IMR-90 (cell line): ENCODE results near the gene MAG. TPM values are rescaled to one million over a fixed set of nuclear protein-coding genes. Genes with fewer than 3 reads are reported as not detected.

Experiments used
- ATAC-seq: fragments of 200-7000 bp; cut with Tn5 transposase; 2 replicates; pipeline ENCODE4 v1.9.1; 2020; ENCODE audit warnings: low read depth, mild to moderate bottlenecking, moderate library complexity
- BruUV-seq: library from RNA; stranded (reverse); fragments of 400-500 nt; replicated peaks from 2 replicates; lab custom pipeline; 2021; lab: Mats Ljungman, UMichigan
- CTCF ChIA-PET: fragments of 300-600 bp; formaldehyde crosslinking; extraction: SDS; loops from one replicate; lab custom pipeline; 2021; ENCODE audit warnings: antibody characterized with exemption; lab: Yijun Ruan, JAX
- POLR2A ChIA-PET: fragments of 300-600 bp; sonication (Branson Sonifier 250); formaldehyde crosslinking; loops from one replicate; lab custom pipeline; 2022; ENCODE audit warnings: antibody characterized with exemption; ENCODE audit not compliant: unreplicated experiment; lab: Charles Lee
- DNase-seq: peaks from one replicate; pipeline ENCODE4 v3.0.0; 2013
- H2AFZ ChIP-seq: replicated peaks from 2 replicates; pipeline ENCODE3; 2013; ENCODE audit warnings: low read length, mild to moderate bottlenecking; ENCODE audit not compliant: poor library complexity
- H2AK5ac ChIP-seq: 2 replicates; pipeline ENCODE4 v1.6.1; 2013; ENCODE audit warnings: low read depth, low read length, inconsistent platforms
- H2AK9ac ChIP-seq: replicated peaks from 2 replicates; pipeline ENCODE3; 2013; ENCODE audit warnings: mild to moderate bottlenecking, low read depth, low read length, moderate library complexity; ENCODE audit not compliant: poor library complexity
- H2BK120ac ChIP-seq: 2 replicates; pipeline ENCODE4 v1.6.1; 2013; ENCODE audit warnings: low read depth, low read length, inconsistent platforms
- H2BK15ac ChIP-seq: 3 replicates; pipeline ENCODE4 v1.6.1; 2013; ENCODE audit warnings: low read depth, low read length, inconsistent platforms
- H2BK20ac ChIP-seq: 2 replicates; pipeline ENCODE4 v1.6.1; 2013; ENCODE audit warnings: low read depth, mild to moderate bottlenecking, inconsistent platforms, low read length, moderate library complexity
- H2BK5ac ChIP-seq: 2 replicates; pipeline ENCODE4 v1.6.1; 2013; ENCODE audit warnings: mild to moderate bottlenecking, low read depth, low read length, inconsistent platforms; ENCODE audit not compliant: poor library complexity, severe bottlenecking
- H3K14ac ChIP-seq: replicated peaks from 2 replicates; pipeline ENCODE4 v1.6.1; 2013; ENCODE audit warnings: low read depth, low read length, inconsistent platforms
- H3K18ac ChIP-seq: 2 replicates; pipeline ENCODE4 v1.6.1; 2013; ENCODE audit warnings: low read depth, low read length, control low read depth
- H3K23ac ChIP-seq: 2 replicates; pipeline ENCODE4 v1.6.1; 2013; ENCODE audit warnings: low read depth, low read length, inconsistent platforms
- H3K27ac ChIP-seq: 2 replicates; pipeline ENCODE4 v1.5.1; 2013; ENCODE audit warnings: mild to moderate bottlenecking, control low read depth, low read length; ENCODE audit not compliant: insufficient read depth
- H3K27me3 ChIP-seq: 2 replicates; pipeline ENCODE4 v1.6.1; 2013; ENCODE audit warnings: low read length; ENCODE audit not compliant: control insufficient read depth, insufficient read depth
- H3K36me3 ChIP-seq: 2 replicates; pipeline ENCODE4 v1.6.1; 2013; ENCODE audit warnings: low read length, mixed read lengths; ENCODE audit not compliant: control insufficient read depth, insufficient read depth
- H3K4ac ChIP-seq: 2 replicates; pipeline ENCODE4 v1.6.1; 2013; ENCODE audit warnings: low read depth, low read length, inconsistent platforms
- H3K4me1 ChIP-seq: 2 replicates; pipeline ENCODE4 v1.6.1; 2013; ENCODE audit warnings: low read length, mixed read lengths; ENCODE audit not compliant: control insufficient read depth, insufficient read depth
- H3K4me2 ChIP-seq: 2 replicates; pipeline ENCODE4 v1.6.1; 2013; ENCODE audit warnings: low read depth, mild to moderate bottlenecking, control low read depth, low read length, moderate library complexity
- H3K4me3 ChIP-seq: 2 replicates; pipeline ENCODE4 v1.5.1; 2013; ENCODE audit warnings: low read depth, mild to moderate bottlenecking, control low read depth, low read length, moderate library complexity; ENCODE audit not compliant: insufficient read depth
- H3K56ac ChIP-seq: 2 replicates; pipeline ENCODE4 v1.6.1; 2013; ENCODE audit warnings: low read length, inconsistent platforms; ENCODE audit not compliant: insufficient read depth; ENCODE audit errors: extremely low read depth
- H3K79me1 ChIP-seq, 2 experiments: 2 replicates each; pipeline ENCODE4 v1.6.1; 2013; ENCODE audit warnings: low read length in 2 of 2, inconsistent platforms in 1 of 2, low read depth in 1 of 2
- H3K9ac ChIP-seq: 2 replicates; pipeline ENCODE4 v1.6.1; 2013; ENCODE audit warnings: low read depth, low read length, control low read depth
- H3K9me1 ChIP-seq: 2 replicates; pipeline ENCODE4 v1.6.1; 2013; ENCODE audit warnings: low read length, inconsistent platforms; ENCODE audit not compliant: insufficient read depth
- H3K9me3 ChIP-seq: 2 replicates; pipeline ENCODE4 v1.6.1; 2013; ENCODE audit warnings: low read length; ENCODE audit not compliant: control insufficient read depth, insufficient read depth
- H4K20me1 ChIP-seq: 2 replicates; pipeline ENCODE4 v1.6.1; 2013; ENCODE audit warnings: low read length, inconsistent platforms; ENCODE audit not compliant: insufficient read depth
- H4K5ac ChIP-seq: 2 replicates; pipeline ENCODE4 v1.6.1; 2013; ENCODE audit warnings: mild to moderate bottlenecking, low read depth, low read length, control low read depth
- H4K8ac ChIP-seq, 2 experiments: 2 replicates each; pipeline ENCODE4 v1.6.1; 2013; ENCODE audit warnings: low read depth in 2 of 2, low read length in 2 of 2, control low read depth in 1 of 2, inconsistent platforms in 1 of 2
- H4K91ac ChIP-seq: 2 replicates; pipeline ENCODE4 v1.6.1; 2013; ENCODE audit warnings: low read depth, low read length, inconsistent platforms; ENCODE audit not compliant: insufficient read depth
- BHLHE40 ChIP-seq: fragments of 150-350 bp; IDR thresholded peaks from 2 replicates; pipeline ENCODE4 v1.6.1; 2016; ENCODE audit warnings: mild to moderate bottlenecking, low read depth, low read length
- CEBPB ChIP-seq: IDR thresholded peaks from 2 replicates; pipeline ENCODE4 v1.6.1; 2012; ENCODE audit warnings: low read depth, low read length, improper control_type of control experiment
- CHD1 ChIP-seq: IDR thresholded peaks from 2 replicates; pipeline ENCODE4 v1.6.1; 2012; ENCODE audit warnings: low read depth, low read length, improper control_type of control experiment
- CTCF ChIP-seq: conservative IDR thresholded peaks from 2 replicates; pipeline ENCODE4 v1.5.1; 2012; ENCODE audit warnings: mild to moderate bottlenecking, low read depth, low read length, improper control_type of control experiment
- FOS ChIP-seq: fragments of 150-350 bp; IDR thresholded peaks from 2 replicates; pipeline ENCODE4 v1.6.1; 2016; ENCODE audit warnings: low read depth, low read length
- MAFK ChIP-seq: IDR thresholded peaks from 2 replicates; pipeline ENCODE4 v1.6.1; 2012; ENCODE audit warnings: low read depth, low read length, improper control_type of control experiment
- MAZ ChIP-seq: IDR thresholded peaks from 2 replicates; pipeline ENCODE4 v1.6.1; 2012; ENCODE audit warnings: low read depth, mild to moderate bottlenecking, low read length, improper control_type of control experiment, moderate library complexity, borderline replicate concordance
- MXI1 ChIP-seq: IDR thresholded peaks from 2 replicates; pipeline ENCODE4 v1.6.1; 2012; ENCODE audit warnings: low read depth, mild to moderate bottlenecking, low read length, moderate library complexity, borderline replicate concordance
- NFE2L2 ChIP-seq: fragments of 150-350 bp; IDR thresholded peaks from 2 replicates; pipeline ENCODE4 v1.6.1; 2016; ENCODE audit warnings: low read depth, mild to moderate bottlenecking, low read length
- POLR2A ChIP-seq: IDR thresholded peaks from 2 replicates; pipeline ENCODE4 v1.6.1; 2012; ENCODE audit warnings: mild to moderate bottlenecking, low read depth, low read length
- RAD21 ChIP-seq: IDR thresholded peaks from 2 replicates; pipeline ENCODE4 v1.6.1; 2012; ENCODE audit warnings: low read length, improper control_type of control experiment
- RCOR1 ChIP-seq: IDR thresholded peaks from 2 replicates; pipeline ENCODE4 v1.6.1; 2012; ENCODE audit warnings: mild to moderate bottlenecking, low read length, improper control_type of control experiment; ENCODE audit not compliant: insufficient replicate concordance
- RFX5 ChIP-seq: IDR thresholded peaks from 2 replicates; pipeline ENCODE4 v1.8.0; 2012; ENCODE audit warnings: low read depth, mild to moderate bottlenecking, low read length, moderate library complexity
- SMC3 ChIP-seq: fragments of 150-350 bp; IDR thresholded peaks from 2 replicates; pipeline ENCODE4 v1.6.1; 2016; ENCODE audit warnings: low read depth, mild to moderate bottlenecking, antibody characterized with exemption, low read length, moderate library complexity
- USF2 ChIP-seq: fragments of 150-350 bp; IDR thresholded peaks from 2 replicates; pipeline ENCODE4 v1.6.1; 2017; ENCODE audit warnings: mild to moderate bottlenecking, antibody characterized with exemption, low read length, low read depth
- WGBS, 2 experiments: methylation state at CpG; one replicate each; pipeline versions ENCODE4 v1.1.5 to v1.1.7; 2013; ENCODE audit warnings: missing lambda C conversion rate in 2 of 2; ENCODE audit not compliant: insufficient read length in 1 of 2; ENCODE audit errors: extremely low coverage in 2 of 2; 5-methylcytosine and 5-hydroxymethylcytosine counted together
- dilution Hi-C: fragments of 300-500 bp; cut with HindIII; formaldehyde crosslinking; loops from one replicate; pipeline ENCODE4 v1.14.3; 2018; ENCODE audit warnings: low sequenced_read_pairs; ENCODE audit not compliant: unreplicated experiment
- in situ Hi-C: fragments of 300-500 bp; cut with MboI; formaldehyde crosslinking; loops from 3 replicates; pipeline ENCODE4 v1.14.3; 2019; ENCODE audit warnings: low sequenced_read_pairs, inconsistent platforms, mixed read lengths
- intact Hi-C: fragments of 100-400 bp; cut with micrococcal nuclease; formaldehyde crosslinking; loops from 2 replicates; pipeline ENCODE4 v1.10.0; 2022
- polyA plus RNA-seq, 3 experiments: library from polyadenylated mRNA; depleted of rRNA; stranded (reverse); fragments of >200 nt; gene quantifications; 2 replicates each; pipeline ENCODE4 v1.2.3, GENCODE V29; 2012; ENCODE audit warnings: low replicate concordance in 1 of 3
- total RNA-seq: library from RNA; depleted of rRNA; stranded (reverse); fragments of >200 nt; gene quantifications from 2 replicates; pipeline ENCODE4 v1.2.3, GENCODE V29; 2012
- TF ChIP-seq, protein P1 (sequence below): fragments of 150-350 bp; IDR thresholded peaks from 2 replicates; pipeline ENCODE4 v1.6.1; 2016; ENCODE audit warnings: low read depth, mild to moderate bottlenecking, low read length, moderate library complexity, borderline replicate concordance

The MAG gene
- total and polyA plus RNA-seq, 2 of the 4 experiments (the other 2 are of a cell fraction), result not detected

GRCh38 chr19:35332817-35333216 is 40.9 kb downstream of the MAG start:
- intact Hi-C loops (no loop called here), dilution Hi-C loops (no loop called here)

More at GRCh38 chr19:35332817-35333216, 40.9 kb downstream of the MAG start:
- no peak for ATAC-seq
- Histone ChIP-seq H2AK5ac (no peak overlapping the region), H2BK15ac (no peak overlapping the region), H3K36me3 (no peaks in the 10 kb centered on the region), H3K4me1 (no peaks in the 10 kb centered on the region), H4K20me1 (no peaks in the 10 kb centered on the region), H3K18ac (no peak overlapping the region), H2BK20ac (no peak overlapping the region), H4K5ac (no peak overlapping the region), H3K9ac (no peak overlapping the region), H3K79me1 (no peaks in the 10 kb centered on the region), H3K14ac (no peak overlapping the region), H3K9me3 (no peaks in the 10 kb centered on the region), H4K91ac (no peak overlapping the region), H3K4ac (no peak overlapping the region), H2AK9ac (no peak overlapping the region), H4K8ac (no peak overlapping the region), H3K27me3 (peaks cover 8% of the 10 kb centered on the region; the same call in 1 of the 2 replicates), H2BK120ac (no peak overlapping the region), H3K4me3 (no peak overlapping the region), H2AFZ (no peak overlapping the region), H2BK5ac (no peak overlapping the region), H3K27ac (no peak overlapping the region), H3K4me2 (no peak overlapping the region), H3K9me1 (no peaks in the 10 kb centered on the region), H3K23ac (no peak overlapping the region), H3K56ac (no peak overlapping the region)
- in situ Hi-C loops, result loop anchor here (25.0 kb wide), 1 partner anchor 254 kb away; the partner anchor contains the start of gene PMIS2
- POLR2A ChIA-PET, result no interaction called here
- no peak for DNase-seq
- 40% methylated on average over 1 of the region's 12 CpGs; no CpG with 5 or more reads in 1 of the 2 experiments for WGBS, 2 experiments
- TF ChIP-seq MAFK, result no peak
- TF ChIP-seq POLR2A, result no peak
- no peak for TF ChIP-seq BHLHE40
- TF ChIP-seq RFX5, result no peak
- no peak for TF ChIP-seq RCOR1
- TF ChIP-seq SMC3, result no peak
- no peak for TF ChIP-seq CEBPB
- TF ChIP-seq CHD1, result no peak
- TF ChIP-seq, protein P1, sequence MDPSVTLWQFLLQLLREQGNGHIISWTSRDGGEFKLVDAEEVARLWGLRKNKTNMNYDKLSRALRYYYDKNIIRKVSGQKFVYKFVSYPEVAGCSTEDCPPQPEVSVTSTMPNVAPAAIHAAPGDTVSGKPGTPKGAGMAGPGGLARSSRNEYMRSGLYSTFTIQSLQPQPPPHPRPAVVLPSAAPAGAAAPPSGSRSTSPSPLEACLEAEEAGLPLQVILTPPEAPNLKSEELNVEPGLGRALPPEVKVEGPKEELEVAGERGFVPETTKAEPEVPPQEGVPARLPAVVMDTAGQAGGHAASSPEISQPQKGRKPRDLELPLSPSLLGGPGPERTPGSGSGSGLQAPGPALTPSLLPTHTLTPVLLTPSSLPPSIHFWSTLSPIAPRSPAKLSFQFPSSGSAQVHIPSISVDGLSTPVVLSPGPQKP, result no peak
- TF ChIP-seq RAD21, result no peak
- no peak for TF ChIP-seq FOS
- no peak for TF ChIP-seq MAZ
- no peak for TF ChIP-seq MXI1
- TF ChIP-seq USF2, result no peak
- TF ChIP-seq CTCF, result no peak
- no peak for TF ChIP-seq NFE2L2
- no TSS peak for BruUV-seq
- CTCF ChIA-PET, result interaction anchor here (0.6 to 1.6 kb wide), 2 partner anchors 17 to 21 kb away, joined by 3 to 7 read pairs; no protein-coding TSS in a partner anchor
